GM19193 (cell line): Measurements from ENCODE around the gene TRPC3.

Source experiments
- POLR2A ChIP-seq: IDR thresholded peaks from 4 replicates; pipeline ENCODE4 v1.6.1; 2011; ENCODE audit not compliant: insufficient read depth, insufficient read length; ENCODE audit errors: extremely low read depth

Gene TRPC3

DNA sequence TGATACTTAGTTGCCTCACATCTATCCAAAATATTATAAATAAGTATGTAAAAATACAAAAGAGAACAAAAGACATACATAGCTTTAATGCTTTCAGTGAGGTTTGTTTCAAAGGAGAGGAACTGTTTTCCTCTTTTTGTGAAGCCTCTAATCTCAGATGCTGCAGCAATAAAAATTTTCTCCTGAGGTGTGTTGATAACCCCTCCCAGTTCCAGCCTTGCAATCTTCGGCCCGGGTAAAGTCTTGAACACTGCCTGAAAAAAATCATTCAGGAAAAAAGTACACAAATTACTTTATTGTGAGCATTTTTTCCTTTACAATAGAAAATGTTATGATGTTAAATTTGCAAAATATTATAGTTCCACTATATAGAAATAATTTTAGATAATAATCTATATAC lies 90.4 kb downstream of the TRPC3 start:
- no peak for TF ChIP-seq POLR2A

DNA sequence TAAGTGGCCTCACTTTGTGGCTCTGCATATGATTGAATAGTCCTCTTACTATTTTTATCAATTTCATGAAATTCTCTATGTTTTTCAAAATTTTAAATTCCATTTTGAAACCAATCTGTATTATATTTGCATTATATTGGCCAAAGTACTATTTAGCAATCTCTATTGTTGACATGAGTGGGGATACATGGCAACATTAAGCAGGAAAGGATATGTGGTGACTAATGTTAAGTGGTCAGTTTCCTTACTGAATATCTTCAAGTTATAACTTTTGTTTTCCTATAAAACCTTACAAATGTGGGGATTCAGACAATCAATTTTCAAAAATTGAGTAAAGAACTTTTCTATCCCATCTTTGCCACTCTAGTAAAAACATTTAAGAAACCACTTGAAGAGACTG lies 91.7 kb downstream of the TRPC3 start:
- TF ChIP-seq POLR2A: no peak

DNA sequence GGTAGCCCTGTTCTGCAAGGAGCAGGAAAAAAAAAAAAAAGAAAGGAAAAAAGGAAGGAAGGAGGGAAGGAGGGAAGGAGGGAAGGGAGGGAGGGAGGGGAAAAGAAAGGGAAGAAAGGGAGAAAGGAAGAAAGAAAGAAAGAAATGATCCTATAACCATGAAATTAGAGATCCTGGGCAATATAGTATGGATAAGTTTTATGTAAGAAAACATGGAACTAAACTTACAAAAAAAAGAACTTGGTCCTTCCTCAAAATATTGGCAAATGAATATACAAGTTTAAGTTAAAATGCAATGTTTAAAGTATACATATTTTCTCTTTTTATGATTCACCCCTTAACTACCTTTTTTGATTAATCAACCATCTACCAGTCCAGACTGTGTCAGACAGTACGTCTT lies 100.5 kb downstream of the TRPC3 start:
- TF ChIP-seq POLR2A: no peak

DNA sequence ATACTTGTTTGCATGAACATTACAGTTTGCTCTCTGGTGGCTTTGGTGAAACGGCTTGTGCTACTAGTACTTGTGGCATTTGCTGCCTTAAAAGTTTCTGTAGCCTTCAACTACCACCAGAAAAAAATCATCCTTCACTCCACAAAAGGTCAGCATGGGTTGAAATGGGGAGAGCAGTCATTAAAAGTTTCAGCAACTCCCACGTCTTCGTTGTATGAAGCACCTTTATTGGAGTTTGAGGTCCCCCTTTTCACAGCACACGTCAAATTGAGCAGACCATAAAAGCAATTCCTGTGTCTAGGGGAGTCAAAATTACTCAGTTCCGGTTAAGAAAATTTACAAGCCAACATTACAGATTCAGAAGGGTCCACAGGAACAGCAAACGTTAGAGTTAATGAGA lies 105.2 kb downstream of the TRPC3 start:
- no peak for TF ChIP-seq POLR2A

DNA sequence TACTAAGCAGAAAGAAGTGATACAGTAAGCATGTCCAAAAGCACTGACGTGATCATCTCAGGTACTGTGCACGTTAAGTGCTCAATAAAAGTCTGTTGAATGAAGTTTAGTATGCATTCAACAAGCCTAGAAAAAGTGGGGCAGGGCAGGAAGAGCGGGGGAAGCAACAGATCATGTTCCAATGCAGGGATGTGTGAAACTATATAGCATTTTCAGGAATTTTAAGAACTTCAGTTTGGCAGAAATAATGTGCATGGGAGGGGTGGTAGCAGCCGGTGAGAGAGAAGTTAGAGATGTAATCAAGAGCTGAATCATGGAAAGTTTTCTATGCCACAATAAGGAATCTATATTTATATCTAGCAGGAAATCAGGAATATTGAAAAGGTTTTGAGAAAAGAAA lies 109.0 kb downstream of the TRPC3 start:
- no peak for TF ChIP-seq POLR2A

DNA sequence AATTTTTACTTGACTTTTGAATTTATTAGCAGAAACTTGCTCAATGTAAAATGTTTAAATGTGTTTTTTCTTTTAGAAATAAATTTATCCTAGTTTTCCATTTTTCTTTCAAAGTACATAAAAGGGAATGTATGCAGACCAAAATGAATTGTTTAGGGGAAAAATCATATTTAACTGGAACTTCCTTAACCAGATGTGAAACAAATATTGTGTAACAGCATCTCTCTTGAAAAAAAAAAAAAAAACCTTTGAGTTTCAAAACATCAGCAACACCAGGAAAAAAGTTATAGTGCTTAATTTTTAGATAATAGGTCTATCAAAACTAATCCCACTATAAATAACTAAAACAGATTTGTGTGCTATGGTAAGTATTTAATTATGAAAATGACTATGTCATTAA lies 113.7 kb downstream of the TRPC3 start:
- TF ChIP-seq POLR2A: no peak

DNA sequence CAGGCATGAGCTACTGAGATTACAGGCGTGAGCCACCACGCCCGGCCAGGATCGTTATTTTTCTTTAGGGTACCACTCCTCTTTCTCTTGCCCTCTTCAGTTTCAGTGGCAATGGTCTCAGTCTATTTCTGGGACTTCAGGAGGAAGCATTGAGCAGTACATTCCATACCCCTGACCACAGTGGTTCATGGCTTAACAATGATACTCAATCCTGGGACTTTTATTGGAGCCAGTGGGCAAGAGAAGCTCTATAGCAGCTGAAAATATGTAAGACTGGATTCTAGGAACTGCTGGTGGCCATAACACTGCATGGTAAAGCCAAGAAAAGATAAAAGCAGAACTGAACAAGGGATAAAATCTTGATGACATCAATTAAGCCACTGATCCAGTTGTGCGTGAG lies 122.3 kb downstream of the TRPC3 start:
- TF ChIP-seq POLR2A: no peak
